Gastrocnemius medialis (tissue), 4 donors: Measurements from ENCODE around the gene PPP1R26. TPM values are rescaled to one million over a fixed set of nuclear protein-coding genes. Genes with fewer than 3 reads are reported as not detected.

ENCODE experiments used
- ATAC-seq, 2 donors: fragments of 150-250 bp; one replicate each; pipeline ENCODE4 v1.9.1; 2016
- DNase-seq, 2 donors: peaks; one replicate each; pipeline ENCODE4 v3.0.0-alpha.2; 2019
- H3K27ac ChIP-seq, 4 donors: fragments of 200-600 bp; sonication (generic); 1 replicate in 1 of 4; 2 replicates in 3 of 4; pipeline ENCODE4 v1.5.1; 2016 to 2018; ENCODE audit warnings: mild to moderate bottlenecking in 2 of 4, moderate library complexity in 1 of 4
- H3K27me3 ChIP-seq, 3 donors: fragments of 200-600 bp; sonication (generic) in 2 of 3; 1 replicate in 1 of 3; 2 replicates in 2 of 3; pipeline versions ENCODE4 v1.5.1 to v1.6.0; 2016 to 2019; ENCODE audit warnings: mild to moderate bottlenecking in 1 of 3, moderate library complexity in 1 of 3
- H3K36me3 ChIP-seq, 2 donors: fragments of 200-600 bp; sonication (generic) in 1 of 2; one replicate each; pipeline ENCODE4 v1.5.1; 2017 to 2018
- H3K4me1 ChIP-seq, 2 donors: fragments of 200-600 bp; sonication (generic) in 1 of 2; one replicate each; pipeline ENCODE4 v1.5.1; 2016 to 2017; ENCODE audit warnings: mild to moderate bottlenecking in 2 of 2
- H3K4me3 ChIP-seq, 4 donors: fragments of 200-600 bp; sonication (generic) in 3 of 4; 1 replicate in 1 of 4; 2 replicates in 3 of 4; pipeline ENCODE4 v1.5.1; 2016 to 2019; ENCODE audit warnings: mild to moderate bottlenecking in 2 of 4
- H3K9me3 ChIP-seq, 3 donors: fragments of 200-600 bp; sonication (generic) in 2 of 3; 1 replicate in 1 of 3; 2 replicates in 2 of 3; pipeline ENCODE4 v1.5.1; 2016 to 2019
- CTCF ChIP-seq, 5 experiments: fragments of 450-650 bp in 3 of 5; fragments of 200-600 bp in 2 of 5; sonication (generic) in 2 of 5; IDR thresholded peaks in 4 of 5; conservative IDR thresholded peaks in 1 of 5; 1 replicate in 4 of 5; 2 replicates in 1 of 5; pipeline ENCODE4 v1.5.1; 2016 to 2019; ENCODE audit warnings: antibody characterized with exemption in 5 of 5, mild to moderate bottlenecking in 3 of 5, moderate library complexity in 3 of 5
- POLR2A ChIP-seq, 2 donors: fragments of 450-650 bp; IDR thresholded peaks; one replicate each; pipeline ENCODE4 v1.6.1; 2017; ENCODE audit warnings: antibody characterized with exemption in 2 of 2, mild to moderate bottlenecking in 2 of 2, moderate library complexity in 2 of 2
- in situ Hi-C, 4 donors: fragments of 200-750 bp; cut with MboI; loops; one replicate each; pipeline versions ENCODE4 v1.15.0 to v1.8.0; 2017; ENCODE audit warnings: low sequenced_read_pairs in 4 of 4
- intact Hi-C: fragments of 100-400 bp; cut with DNase I; formaldehyde crosslinking; loops from one replicate; pipeline ENCODE4 v1.15.1; 2023; ENCODE audit warnings: low total_unique reads
- total RNA-seq, 4 donors: library from RNA; depleted of rRNA; stranded (reverse); fragments of >200 nt; gene quantifications; one replicate each; pipeline versions ENCODE4 v1.1.0 to v1.2.3, GENCODE V29; 2016

The PPP1R26 gene
- total RNA-seq, 4 donors from 2014 or later = 2.6 to 7.1 (median 5.1) TPM

GRCh38 chr9:135474915-135475314 is 4.7 kb upstream of the PPP1R26 start:
- in situ Hi-C loops = no loop called here
- H3K36me3 ChIP-seq = no peaks in the 10 kb centered on the region
- no peak overlapping the region for H3K27ac ChIP-seq
- TF ChIP-seq POLR2A (IDR thresholded peaks at IDR 0.05) = no peak
- TF ChIP-seq CTCF (IDR thresholded peaks at IDR 0.05 in 4 of 5, conservative IDR thresholded peaks at IDR 0.05 in 1 of 5) = no peak
- no peak overlapping the region for H3K4me3 ChIP-seq
- DNase-seq = no peak
- H3K9me3 ChIP-seq = no peaks in the 10 kb centered on the region
- peaks cover 19 to 28% (median 26%) of the 10 kb centered on the region in 3 donors for H3K27me3 ChIP-seq
- no peaks in the 10 kb centered on the region for H3K4me1 ChIP-seq
- intact Hi-C loops = no loop called here
- ATAC-seq = no peak

DNA sequence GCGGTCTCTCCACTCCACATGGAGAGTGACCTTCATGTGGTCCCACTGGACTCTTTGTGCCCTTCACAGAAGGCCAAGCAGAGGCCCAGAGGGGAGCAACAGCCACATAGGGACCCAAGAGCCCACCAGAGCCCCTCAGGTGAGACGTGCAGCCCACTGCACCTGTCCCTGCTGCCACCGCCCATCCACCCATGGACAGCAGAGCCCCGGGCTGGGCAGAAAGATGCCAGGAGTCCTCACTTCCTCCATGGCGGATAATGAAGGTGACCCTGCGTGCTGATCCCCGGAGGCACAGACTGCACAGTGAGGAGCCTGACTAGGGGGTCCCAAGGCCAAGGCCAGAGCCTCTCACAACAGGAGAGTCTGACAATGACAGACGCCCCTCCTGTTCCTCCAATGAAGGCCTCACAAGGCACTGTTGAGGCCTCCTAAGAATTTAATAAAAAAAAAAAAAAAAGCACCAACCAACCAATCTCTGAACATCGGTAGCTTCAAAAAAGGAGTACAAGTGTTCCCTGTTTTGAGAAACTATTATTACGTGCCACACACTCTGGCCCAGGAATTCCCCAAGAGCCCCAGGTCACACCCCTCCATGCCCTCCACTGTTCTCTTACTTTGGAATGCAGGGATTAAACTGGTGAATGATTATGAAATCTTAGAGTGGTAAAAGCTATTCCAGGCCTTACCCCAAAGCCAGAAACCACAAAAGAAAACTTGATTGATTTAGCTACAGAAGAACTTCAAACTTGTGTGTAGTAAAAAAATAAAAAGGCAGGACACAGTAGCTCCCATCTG is 2.8 kb upstream of the PPP1R26 start:
- H3K36me3 ChIP-seq = no peaks in the 10 kb centered on the region
- no peak for TF ChIP-seq POLR2A (IDR thresholded peaks at IDR 0.05)
- TF ChIP-seq CTCF (IDR thresholded peaks at IDR 0.05 in 4 of 5, conservative IDR thresholded peaks at IDR 0.05 in 1 of 5) = no peak
- in situ Hi-C loops = no loop called here

DNA sequence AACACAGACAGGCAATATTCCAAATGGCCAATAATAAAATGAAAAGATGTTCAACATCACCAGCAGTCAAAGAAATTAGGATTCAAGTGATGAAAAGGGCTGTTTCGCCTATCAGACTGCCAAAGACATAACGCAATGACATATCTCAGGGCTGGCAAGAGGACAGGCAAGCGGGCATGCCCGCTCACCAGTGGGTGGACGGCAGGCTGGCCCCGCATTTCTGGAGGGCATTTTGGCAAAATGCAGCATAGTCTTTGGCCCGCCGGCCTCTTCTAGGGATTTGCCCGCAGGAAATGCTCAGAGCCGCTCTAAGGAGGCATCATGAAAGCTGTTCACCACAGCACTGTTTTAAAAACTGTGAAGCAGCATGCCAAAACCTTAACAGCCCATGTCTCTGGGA is 1.4 kb upstream of the PPP1R26 start:
- in situ Hi-C loops (no loop called here), intact Hi-C loops (no loop called here)
- no peaks in the 10 kb centered on the region for H3K36me3 ChIP-seq
- H3K27ac ChIP-seq = no peak overlapping the region
- H3K27me3 ChIP-seq = peaks cover 0 to 5% (median 3%) of the 10 kb centered on the region in 3 donors
- no peak overlapping the region for H3K4me3 ChIP-seq
- ATAC-seq (no peak), DNase-seq (no peak)
- TF ChIP-seq POLR2A (IDR thresholded peaks at IDR 0.05) = no peak
- no peak for TF ChIP-seq CTCF (IDR thresholded peaks at IDR 0.05 in 4 of 5, conservative IDR thresholded peaks at IDR 0.05 in 1 of 5)
- no peaks in the 10 kb centered on the region for H3K9me3 ChIP-seq
- peaks cover 7 to 8% of the 10 kb centered on the region in 2 donors for H3K4me1 ChIP-seq

More for the DNA sequence above, 2.8 kb upstream of the PPP1R26 start:
- intact Hi-C loops = no loop called here
- H3K4me3 ChIP-seq = no peak overlapping the region
- H3K4me1 ChIP-seq = peaks cover 7 to 8% of the 10 kb centered on the region in 2 donors
- no peak for ATAC-seq
- no peak overlapping the region for H3K27ac ChIP-seq
- H3K27me3 ChIP-seq = peaks cover 10 to 14% (median 12%) of the 10 kb centered on the region in 3 donors
- DNase-seq = no peak
- no peaks in the 10 kb centered on the region for H3K9me3 ChIP-seq

GRCh38 chr9:135478829-135479468 is 633 bp upstream of the PPP1R26 start:
- Histone ChIP-seq H3K27ac (no peak overlapping the region), H3K36me3 (no peaks in the 10 kb centered on the region), H3K4me3 (peak overlapping the region; percentile 42 to 60 (median 53)), H3K27me3 (peaks cover 0 to 5% (median 0%) of the 10 kb centered on the region in 3 donors), H3K9me3 (no peaks in the 10 kb centered on the region), H3K4me1 (peaks cover 7 to 8% of the 10 kb centered on the region in 2 donors)
- intact Hi-C loops (no loop called here), in situ Hi-C loops (no loop called here)
- TF ChIP-seq CTCF (IDR thresholded peaks at IDR 0.05 in 4 of 5, conservative IDR thresholded peaks at IDR 0.05 in 1 of 5) (no peak), POLR2A (IDR thresholded peaks at IDR 0.05) (peak in 1 of 2 donors; percentile 7)
- ATAC-seq (peak; percentile 68 to 73), DNase-seq (no peak)
